Measurements from ENCODE around the gene CTTNBP2NL. TPM values are rescaled to one million over a fixed set of nuclear protein-coding genes. Genes with fewer than 3 reads are reported as not detected.

Gene CTTNBP2NL
- total RNA-seq, 1 donor from 2014 or later: 39.0 TPM

DNA sequence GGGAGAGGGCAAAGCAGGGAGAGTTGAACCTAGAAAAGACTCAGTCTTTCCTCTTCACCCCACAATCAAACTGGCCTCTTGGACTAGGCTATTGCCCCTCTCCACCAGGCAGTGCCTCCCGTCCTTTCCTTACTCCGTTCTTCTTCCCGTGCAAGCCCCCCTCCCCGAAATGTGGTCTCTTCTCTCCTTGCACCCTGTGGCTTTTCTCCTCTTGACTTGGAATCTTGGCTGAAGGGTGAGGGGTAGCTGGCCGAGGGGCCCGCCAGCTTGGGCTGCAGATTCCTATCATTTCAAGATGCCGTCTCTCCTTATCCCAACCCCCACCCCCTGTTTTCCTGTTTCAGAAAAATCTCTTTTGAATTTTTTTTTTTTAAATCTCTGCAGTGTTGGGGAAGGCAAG, 114.3 kb downstream of the CTTNBP2NL start:
- Mint-ChIP-seq H3K27me3 (ENCODE audit: low read depth) (peaks cover 70% of the 10 kb centered on the region), H3K9me3 (no peaks in the 10 kb centered on the region), H3K36me3 (ENCODE audit: low read depth) (no peaks in the 10 kb centered on the region), H3K27ac (ENCODE audit: unreplicated experiment) (no peak overlapping the region), H3K4me3 (peak overlapping the region; percentile 70), H3K4me1 (peaks cover 5% of the 10 kb centered on the region)
- TF ChIP-seq, protein P1, sequence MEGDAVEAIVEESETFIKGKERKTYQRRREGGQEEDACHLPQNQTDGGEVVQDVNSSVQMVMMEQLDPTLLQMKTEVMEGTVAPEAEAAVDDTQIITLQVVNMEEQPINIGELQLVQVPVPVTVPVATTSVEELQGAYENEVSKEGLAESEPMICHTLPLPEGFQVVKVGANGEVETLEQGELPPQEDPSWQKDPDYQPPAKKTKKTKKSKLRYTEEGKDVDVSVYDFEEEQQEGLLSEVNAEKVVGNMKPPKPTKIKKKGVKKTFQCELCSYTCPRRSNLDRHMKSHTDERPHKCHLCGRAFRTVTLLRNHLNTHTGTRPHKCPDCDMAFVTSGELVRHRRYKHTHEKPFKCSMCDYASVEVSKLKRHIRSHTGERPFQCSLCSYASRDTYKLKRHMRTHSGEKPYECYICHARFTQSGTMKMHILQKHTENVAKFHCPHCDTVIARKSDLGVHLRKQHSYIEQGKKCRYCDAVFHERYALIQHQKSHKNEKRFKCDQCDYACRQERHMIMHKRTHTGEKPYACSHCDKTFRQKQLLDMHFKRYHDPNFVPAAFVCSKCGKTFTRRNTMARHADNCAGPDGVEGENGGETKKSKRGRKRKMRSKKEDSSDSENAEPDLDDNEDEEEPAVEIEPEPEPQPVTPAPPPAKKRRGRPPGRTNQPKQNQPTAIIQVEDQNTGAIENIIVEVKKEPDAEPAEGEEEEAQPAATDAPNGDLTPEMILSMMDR (conservative IDR thresholded peaks at IDR 0.05): no peak
- no peak for DNase-seq (ENCODE audit: low read depth, low spot score)

Small RNA genes within 50 kb of the gene (microRNA-seq; reads per million reads assigned to microRNA genes)
- not detected for gene MIR4256

Other genes starting within 250 kb of the CTTNBP2NL start
- 1.3 and 1.5 TPM in 2 replicates for gene WNT2B, start 112.8 kb downstream of the CTTNBP2NL start, total RNA-seq
- 20.4 and 24.8 TPM in 2 replicates for gene ST7L, start 222.9 kb downstream of the CTTNBP2NL start, total RNA-seq
- 130 and 131 TPM in 2 replicates for gene CAPZA1, start 223.6 kb downstream of the CTTNBP2NL start, total RNA-seq